GM11168 (cell line): ENCODE data around the gene IRF2.

Experiments
- in situ Hi-C: fragments of 300-500 bp; cut with MboI; formaldehyde crosslinking; loops from one replicate; pipeline ENCODE4 v1.12.0; 2022; ENCODE audit warnings: low sequenced_read_pairs; ENCODE audit not compliant: unreplicated experiment

IRF2 gene

GRCh38 chr4:184434021-184434420, 40.3 kb downstream of the IRF2 start:
- in situ Hi-C loops = no loop called here

DNA sequence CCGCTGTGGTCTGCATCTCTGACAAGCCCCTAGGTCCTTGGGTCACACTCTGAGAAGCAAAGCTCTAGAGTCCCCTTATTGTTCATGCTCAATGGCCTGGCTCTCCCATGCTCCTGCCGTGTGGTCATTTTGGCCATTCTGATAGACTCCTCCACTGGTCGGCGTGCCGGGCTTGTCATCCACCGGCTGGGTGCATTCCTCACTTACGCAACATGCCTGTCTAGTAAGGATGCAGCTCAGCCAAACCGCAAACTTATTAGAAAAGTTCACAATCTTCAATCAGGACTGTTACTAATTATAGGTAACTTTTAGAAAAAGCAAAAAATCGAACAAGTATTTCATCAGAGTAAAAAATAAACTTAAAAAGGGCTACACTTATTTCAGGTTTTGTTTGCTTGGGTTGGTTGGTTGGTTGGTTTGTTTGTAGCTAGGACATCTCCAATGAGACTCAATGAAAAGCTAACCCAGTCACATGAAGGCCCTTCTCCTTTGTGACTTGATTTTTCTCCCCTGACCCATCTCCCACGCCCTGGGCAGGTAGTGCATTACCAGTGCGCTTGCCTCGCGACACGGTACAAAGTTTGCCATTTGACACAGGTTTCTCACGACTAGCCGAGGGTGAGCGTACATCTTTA, 41.0 kb downstream of the IRF2 start:
- in situ Hi-C loops = no loop called here

DNA sequence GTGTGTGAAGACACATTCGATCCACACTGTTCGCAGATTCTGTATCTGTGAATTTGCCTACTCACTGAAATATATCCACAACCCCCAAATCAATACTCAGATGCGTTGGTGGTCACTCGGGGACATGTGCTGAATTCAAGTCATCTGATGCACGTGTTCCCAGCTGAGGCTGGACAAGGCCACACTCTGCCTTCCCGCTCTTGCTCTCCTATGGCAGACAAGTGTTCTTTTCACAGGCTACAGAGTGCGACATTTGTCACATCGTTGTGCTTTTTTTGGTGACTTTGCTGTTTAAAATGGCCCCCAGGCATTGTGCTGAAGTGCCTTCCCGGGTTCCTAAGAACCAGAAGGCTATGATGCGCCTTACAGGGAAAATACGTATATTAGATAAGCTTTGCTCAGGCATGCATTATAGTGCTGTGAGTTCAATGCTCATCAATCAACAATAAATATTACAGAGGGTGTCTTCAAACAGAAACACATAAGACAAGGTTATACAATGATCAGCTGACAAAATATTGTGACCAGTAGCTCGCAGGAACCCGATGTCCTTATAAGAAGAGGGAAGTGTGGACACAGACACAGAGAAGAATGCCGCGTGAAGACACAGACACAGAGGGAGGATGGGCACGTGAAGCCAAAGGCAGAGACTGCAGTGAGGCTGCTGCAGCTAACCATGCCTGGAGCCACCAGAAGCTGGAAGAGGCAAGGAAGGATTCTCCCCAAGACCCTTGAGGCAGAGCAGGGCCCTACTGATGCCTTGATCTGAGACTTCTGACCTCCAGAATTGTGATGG, 42.0 kb downstream of the IRF2 start:
- in situ Hi-C loops = no loop called here

DNA sequence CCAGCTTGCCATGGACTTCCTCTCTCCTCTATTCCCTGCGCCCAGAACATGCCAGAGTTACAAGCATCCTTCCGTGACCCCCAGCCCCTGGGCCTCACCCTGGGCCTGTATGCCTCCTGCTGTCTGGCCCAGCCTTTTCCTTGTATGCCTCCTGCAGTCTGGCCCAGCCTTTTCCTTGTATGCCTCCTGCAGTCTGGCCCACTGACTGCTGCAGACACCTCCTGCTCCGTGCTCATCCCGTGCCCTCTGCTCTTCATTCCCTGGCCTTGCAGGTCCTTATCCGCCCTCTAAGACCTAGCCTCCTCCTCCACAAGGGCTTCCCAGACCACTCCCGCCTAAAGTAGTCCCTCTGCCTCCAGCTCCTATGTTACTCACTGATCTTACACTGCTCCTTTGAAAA, 44.2 kb downstream of the IRF2 start:
- in situ Hi-C loops = no loop called here

DNA sequence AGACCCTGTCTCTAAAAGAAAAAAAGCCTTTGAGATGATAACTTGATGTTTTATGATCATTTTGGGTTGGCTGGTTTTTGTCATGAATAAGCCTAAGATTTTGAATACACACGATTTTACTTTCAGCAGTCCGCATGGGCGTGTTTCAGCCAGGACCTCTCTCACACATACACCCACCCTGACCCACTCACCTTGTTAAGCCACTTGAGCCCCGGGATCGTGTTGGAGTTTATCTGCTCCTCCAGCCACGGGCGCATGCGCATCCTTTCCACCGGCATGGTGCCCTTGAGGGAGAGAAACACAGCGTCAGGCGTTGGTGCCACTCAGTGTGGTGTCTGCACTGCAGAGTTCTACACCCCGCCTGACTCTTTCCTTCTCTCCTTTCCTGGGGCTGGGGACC, 45.6 kb downstream of the IRF2 start:
- in situ Hi-C loops = no loop called here

DNA sequence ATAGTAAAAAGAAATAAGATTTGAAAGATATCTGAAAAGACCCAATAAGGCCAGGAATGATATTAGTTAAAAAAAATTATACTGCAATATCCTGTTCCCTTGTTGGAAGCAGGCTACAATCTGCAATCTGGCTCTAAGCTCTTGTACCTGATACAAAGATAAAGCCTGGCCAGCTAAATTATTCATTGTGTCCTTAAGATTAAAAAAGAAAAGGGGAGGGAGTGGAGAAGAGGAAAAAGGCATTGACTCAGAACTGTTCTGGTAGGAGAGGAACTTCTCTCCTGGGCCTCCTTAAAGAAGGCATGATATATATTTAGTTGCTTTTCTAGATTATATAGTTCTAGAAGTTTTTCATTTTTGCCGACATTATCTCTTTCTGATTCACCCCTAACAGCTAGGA, 46.7 kb downstream of the IRF2 start:
- in situ Hi-C loops = no loop called here

GRCh38 chr4:184427093-184427492, 47.3 kb downstream of the IRF2 start:
- in situ Hi-C loops = no loop called here

GRCh38 chr4:184424993-184425758, 49.2 kb downstream of the IRF2 start:
- in situ Hi-C loops = no loop called here

DNA sequence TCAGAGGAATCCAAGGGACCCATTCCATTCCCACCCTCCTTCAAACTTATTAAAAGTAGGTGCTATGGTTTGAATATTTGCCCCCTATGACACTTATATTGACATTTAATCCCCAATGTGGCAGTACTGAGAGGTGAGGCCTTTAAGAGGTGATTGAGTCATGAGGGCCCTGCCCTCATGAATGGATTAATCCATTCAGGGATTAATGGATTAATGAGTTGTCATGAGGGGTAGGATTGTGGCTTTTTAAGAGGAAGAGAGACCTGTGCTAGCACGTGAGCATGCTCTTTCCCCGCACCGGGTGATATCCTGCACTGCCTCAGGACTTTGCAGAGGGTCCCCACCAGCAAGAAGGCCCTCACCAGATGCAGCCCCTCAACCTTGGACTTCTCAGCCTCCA, 50.1 kb downstream of the IRF2 start:
- in situ Hi-C loops = no loop called here

GRCh38 chr4:184423003-184423686, 51.2 kb downstream of the IRF2 start:
- in situ Hi-C loops = no loop called here

DNA sequence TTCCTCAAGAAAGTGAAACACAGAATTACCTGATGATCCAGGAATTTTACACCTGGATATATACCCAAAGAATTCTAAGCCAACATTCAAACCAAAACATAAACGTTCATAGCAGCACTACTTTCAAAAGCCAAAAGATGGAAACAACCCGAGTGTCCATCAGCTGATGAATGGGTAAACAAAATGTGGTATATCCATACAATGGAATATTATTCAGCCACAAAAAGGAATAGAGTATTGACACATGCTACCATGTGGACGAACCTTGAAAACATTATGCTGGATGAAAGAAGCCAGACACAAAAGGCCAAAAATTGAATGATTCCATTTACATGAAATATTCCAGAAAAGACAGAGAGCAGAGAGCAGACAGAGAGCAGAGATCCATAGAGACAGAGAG, 52.0 kb downstream of the IRF2 start:
- in situ Hi-C loops = no loop called here

DNA sequence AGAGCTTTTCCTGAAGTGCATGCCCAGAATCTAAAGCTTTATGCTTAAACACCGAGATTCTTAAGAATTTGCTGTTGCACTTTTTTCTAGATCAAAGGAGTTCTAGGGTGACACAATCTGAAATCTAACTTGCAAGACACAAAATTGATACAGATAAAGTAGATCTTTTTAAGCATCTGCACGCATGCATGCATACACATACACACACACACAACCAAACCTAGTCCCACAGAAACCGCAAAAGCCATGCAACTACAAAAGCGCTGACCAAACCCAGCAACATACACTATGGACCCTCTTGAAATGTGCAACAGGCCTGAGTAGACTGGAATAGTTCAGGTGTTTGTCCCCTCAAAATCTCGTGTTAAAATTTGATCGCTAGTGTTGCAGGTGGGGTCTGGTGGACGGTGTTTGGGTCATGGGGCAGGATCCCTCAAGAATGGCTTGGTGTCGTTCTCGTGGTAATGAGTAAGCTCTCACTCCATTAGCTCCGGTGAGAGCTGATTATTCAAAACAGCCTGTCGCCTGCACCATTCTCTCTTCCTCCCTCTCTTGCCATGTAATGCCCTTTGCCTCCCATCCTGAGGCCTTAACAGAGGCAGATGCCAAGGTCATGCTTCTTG, 52.7 kb downstream of the IRF2 start:
- in situ Hi-C loops = no loop called here

GRCh38 chr4:184420881-184421416, 53.4 kb downstream of the IRF2 start:
- in situ Hi-C loops = no loop called here

DNA sequence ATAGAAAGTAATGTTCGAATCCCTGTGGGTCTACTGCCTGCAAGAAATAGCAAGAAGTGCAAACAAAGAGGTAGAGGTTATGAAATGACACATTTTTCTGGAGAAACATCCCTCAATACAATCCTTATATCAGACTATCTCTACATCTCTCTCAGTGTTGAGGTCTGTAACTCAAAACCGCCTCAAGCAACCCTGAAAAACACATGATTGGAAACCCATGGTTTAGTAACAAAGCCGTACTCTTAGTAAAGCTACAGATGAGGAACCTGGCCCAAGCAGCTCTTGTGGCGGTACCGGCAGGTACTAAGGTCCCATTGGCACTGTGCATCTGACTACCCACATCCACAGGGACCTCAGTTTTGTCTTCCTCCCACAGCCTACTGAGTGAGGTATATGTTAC, 53.9 kb downstream of the IRF2 start:
- in situ Hi-C loops = no loop called here

DNA sequence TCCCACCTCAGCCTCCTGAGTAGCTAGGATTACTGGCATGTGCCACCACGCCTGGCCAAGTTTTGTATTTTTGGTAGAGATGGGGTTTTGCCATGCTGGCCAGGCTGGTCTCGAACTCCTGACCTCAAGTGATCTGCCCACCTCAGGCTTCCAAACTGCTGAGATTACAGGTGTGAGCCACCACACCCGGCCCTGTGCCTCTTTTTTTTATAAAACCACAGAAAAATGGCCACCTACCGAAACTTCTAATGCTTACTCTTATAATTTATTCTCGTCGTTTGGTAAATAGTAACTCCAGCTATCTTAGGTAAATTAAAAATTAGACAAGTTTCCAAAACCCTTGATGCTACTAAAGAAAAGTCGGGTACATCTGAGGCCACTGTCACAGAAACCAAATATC, 54.4 kb downstream of the IRF2 start:
- in situ Hi-C loops = no loop called here

GRCh38 chr4:184417802-184418511, 56.4 kb downstream of the IRF2 start:
- in situ Hi-C loops = no loop called here

DNA sequence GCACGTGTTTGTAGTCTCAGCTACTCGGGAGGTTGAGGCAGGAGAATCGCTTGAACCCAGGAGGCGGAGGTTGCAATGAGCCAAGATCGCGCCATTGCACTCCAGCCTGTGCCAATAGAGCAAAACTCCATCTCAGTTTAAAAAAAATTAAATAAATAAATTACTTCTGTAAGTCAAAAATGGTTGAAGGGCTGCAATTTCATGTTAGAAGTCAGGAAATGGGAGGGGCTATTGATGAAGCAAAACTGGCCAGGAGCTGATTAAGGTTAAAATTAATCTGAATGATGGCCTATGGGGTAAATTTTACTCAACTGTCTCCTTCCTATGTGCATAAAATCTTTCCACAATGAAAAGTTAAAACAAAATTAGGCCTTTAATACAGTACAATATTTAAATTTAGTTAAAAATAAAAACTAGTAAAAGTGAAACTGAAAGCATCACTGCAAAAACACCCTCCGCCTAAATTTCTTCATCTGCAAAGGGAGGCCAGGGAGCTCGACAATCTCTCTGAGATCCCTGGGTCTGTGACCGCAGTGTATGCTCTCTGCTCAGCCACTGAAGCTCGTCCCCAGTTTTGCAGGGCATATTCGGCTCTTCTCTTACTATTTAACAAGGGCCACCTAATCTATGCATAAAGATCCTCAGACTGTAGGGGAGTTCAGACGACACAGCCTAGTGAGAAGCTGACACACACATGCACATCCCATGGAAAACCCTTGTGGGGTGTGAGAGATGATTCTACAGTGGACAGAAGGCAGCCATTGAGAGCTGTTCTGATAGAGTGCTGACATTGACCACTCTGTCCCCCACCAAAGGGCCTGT, 57.2 kb downstream of the IRF2 start:
- in situ Hi-C loops = no loop called here

DNA sequence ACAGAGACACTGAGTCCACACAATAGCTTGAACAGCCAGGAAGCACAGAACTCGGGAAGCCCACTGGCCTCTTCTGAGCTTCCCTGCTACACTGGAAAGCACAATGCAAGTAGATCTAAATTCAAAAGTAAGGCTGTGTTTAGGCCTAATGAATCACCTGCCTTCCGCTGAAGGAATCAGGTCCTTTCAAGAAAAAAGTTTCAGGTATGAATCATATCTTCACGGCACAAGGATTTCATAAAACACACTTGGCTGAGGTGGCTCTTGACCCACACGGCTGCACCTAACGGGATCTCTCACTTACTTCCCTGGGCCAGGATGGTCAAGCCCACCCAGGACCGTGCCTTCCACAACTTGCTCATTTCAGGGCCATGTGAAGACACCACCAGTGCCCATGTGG, 59.3 kb downstream of the IRF2 start:
- in situ Hi-C loops = no loop called here
